HCT116 (cell line): ENCODE data around the gene RHBDD1. TPM values are rescaled to one million over a fixed set of nuclear protein-coding genes. Genes with fewer than 3 reads are reported as not detected.

Experiments
- ATAC-seq: fragments of 200-7000 bp; cut with Tn5 transposase; 2 replicates; pipeline ENCODE4 v1.9.1; 2020; ENCODE audit warnings: mild to moderate bottlenecking, moderate library complexity
- BruUV-seq: library from RNA; stranded (reverse); fragments of 400-500 nt; replicated peaks from 2 replicates; lab custom pipeline; 2021; lab: Mats Ljungman, UMichigan
- CTCF ChIA-PET: fragments of 300-600 bp; sonication (Branson Sonifier 250); formaldehyde crosslinking; loops from one replicate; lab custom pipeline; 2021; ENCODE audit warnings: antibody characterized with exemption; lab: Charles Lee
- POLR2A ChIA-PET: fragments of 300-600, 350-600 bp; sonication (Branson Sonifier 250); formaldehyde crosslinking; loops from one replicate; lab custom pipeline; 2021; ENCODE audit warnings: antibody characterized with exemption; lab: Charles Lee
- RAD21 ChIA-PET, 2 experiments: fragments of 300-600 bp; sonication (Branson Sonifier 250); formaldehyde crosslinking; loops; one replicate each; lab custom pipeline; 2023; ENCODE audit warnings: low total read pairs in 2 of 2; ENCODE audit not compliant: uncharacterized antibody in 2 of 2, unreplicated experiment in 2 of 2, low non-redundant PET in 1 of 2; lab: Charles Lee
- DNase-seq: peaks from one replicate; pipeline ENCODE4 v3.0.0-alpha.2; 2010; ENCODE audit warnings: low read depth, low spot score
- H2AFZ ChIP-seq: fragments of 200-600 bp; shearing (Covaris generic), sonication (generic); 2 replicates; pipeline ENCODE4 v1.6.1; 2017; ENCODE audit warnings: low read depth, mixed run types, mixed read lengths, antibody characterized with exemption, low read length; ENCODE audit not compliant: poor library complexity, severe bottlenecking
- H3K27ac ChIP-seq: 2 replicates; pipeline ENCODE4 v1.5.1; 2012; ENCODE audit warnings: low read depth, low read length
- H3K27me3 ChIP-seq: fragments of 200-600 bp; sonication (generic); 2 replicates; pipeline ENCODE4 v1.6.1; 2016; ENCODE audit warnings: mixed run types, low read length, mixed read lengths; ENCODE audit not compliant: insufficient read depth
- H3K36me3 ChIP-seq, 2 experiments: fragments of 200-500 bp in 1 of 2; fragments of 200-600 bp in 1 of 2; sonication (Bioruptor generic) in 1 of 2; sonication (generic) in 1 of 2; 2 replicates each; pipeline versions ENCODE4 v1.5.1 to v1.6.1; 2014 to 2016; ENCODE audit warnings: low read length in 2 of 2, inconsistent platforms in 1 of 2, mixed read lengths in 1 of 2, mixed run types in 1 of 2; ENCODE audit not compliant: insufficient read depth in 2 of 2, control insufficient read depth in 1 of 2
- H3K4me1 ChIP-seq, 2 experiments: fragments of 200-600 bp in 1 of 2; sonication (generic) in 1 of 2; 2 replicates each; pipeline versions ENCODE4 v1.5.1 to v1.6.1; 2012 to 2017; ENCODE audit warnings: low read length in 2 of 2, inconsistent platforms in 1 of 2, mild to moderate bottlenecking in 1 of 2, mixed read lengths in 1 of 2, mixed run types in 1 of 2, moderate library complexity in 1 of 2; ENCODE audit not compliant: insufficient read depth in 2 of 2, control insufficient read depth in 1 of 2
- H3K4me2 ChIP-seq: fragments of 200-600 bp; sonication (generic); 2 replicates; pipeline ENCODE4 v1.6.1; 2017; ENCODE audit warnings: mixed run types, low read length, mixed read lengths
- H3K4me3 ChIP-seq, 2 experiments: fragments of 200-600 bp in 1 of 2; sonication (generic) in 1 of 2; replicated peaks in 1 of 2; 2 replicates each; pipeline ENCODE4 v1.5.1; 2011 to 2016; ENCODE audit warnings: low read length in 2 of 2, control low read depth in 1 of 2, low read depth in 1 of 2, mild to moderate bottlenecking in 1 of 2, mixed read lengths in 1 of 2, mixed run types in 1 of 2
- H3K79me2 ChIP-seq: fragments of 200-600 bp; sonication (generic); 2 replicates; pipeline ENCODE4 v1.6.1; 2017; ENCODE audit warnings: mild to moderate bottlenecking, mixed run types, low read length, moderate library complexity, mixed read lengths; ENCODE audit not compliant: insufficient read depth
- H3K9ac ChIP-seq: fragments of 200-600 bp; sonication (generic); 2 replicates; pipeline ENCODE4 v1.6.1; 2016; ENCODE audit warnings: low read length, mixed read lengths
- H3K9me2 ChIP-seq: fragments of 200-600 bp; sonication (generic), shearing (Covaris generic); 2 replicates; pipeline ENCODE4 v1.6.1; 2017; ENCODE audit warnings: mixed run types, mild to moderate bottlenecking, moderate library complexity; ENCODE audit not compliant: insufficient read depth
- H3K9me3 ChIP-seq, 2 experiments: fragments of 200-500 bp in 1 of 2; fragments of 200-600 bp in 1 of 2; sonication (Bioruptor generic) in 1 of 2; sonication (generic) in 1 of 2; 2 replicates each; pipeline ENCODE4 v1.6.1; 2014 to 2017; ENCODE audit warnings: low read length in 2 of 2, mixed read lengths in 2 of 2, inconsistent platforms in 1 of 2, low read depth in 1 of 2, mild to moderate bottlenecking in 1 of 2, mixed run types in 1 of 2, moderate library complexity in 1 of 2; ENCODE audit not compliant: control insufficient read depth in 1 of 2, insufficient read depth in 1 of 2
- H4K20me1 ChIP-seq: fragments of 200-600 bp; sonication (generic), shearing (Covaris generic); 2 replicates; pipeline ENCODE4 v1.6.1; 2017; ENCODE audit warnings: mixed run types, mild to moderate bottlenecking, moderate library complexity; ENCODE audit not compliant: insufficient read depth
- ATF3 ChIP-seq: IDR thresholded peaks from 2 replicates; pipeline ENCODE4 v1.6.1; 2012
- JUND ChIP-seq: IDR thresholded peaks from 2 replicates; pipeline ENCODE4 v1.6.1; 2012
- ZBTB33 ChIP-seq: IDR thresholded peaks from 2 replicates; pipeline ENCODE4 v1.6.1; 2011; ENCODE audit warnings: mild to moderate bottlenecking, low read length, moderate library complexity; ENCODE audit not compliant: insufficient replicate concordance; ENCODE audit errors: extremely low read depth
- intact Hi-C: fragments of 100-400 bp; cut with micrococcal nuclease; formaldehyde crosslinking; loops from 2 replicates; pipeline ENCODE4 v1.10.0; 2022
- total RNA-seq: library from RNA; stranded (reverse); gene quantifications from one replicate; pipeline ENCODE4 v1.2.1, GENCODE V29; 2021; ENCODE audit not compliant: unreplicated experiment
- TF ChIP-seq, protein P1 (sequence below): IDR thresholded peaks from 2 replicates; pipeline ENCODE4 v1.6.1; 2012
- TF ChIP-seq, protein P2 (sequence below), 3 experiments: fragments of 200-600 bp in 1 of 3; sonication (generic) in 1 of 3; IDR thresholded peaks in 2 of 3; conservative IDR thresholded peaks in 1 of 3; 2 replicates each; pipeline ENCODE4 v1.5.1; 2012 to 2017; ENCODE audit warnings: low read depth in 2 of 3, low read length in 2 of 3, antibody characterized with exemption in 1 of 3, borderline replicate concordance in 1 of 3, control low read depth in 1 of 3, mild to moderate bottlenecking in 1 of 3, mixed read lengths in 1 of 3, mixed run types in 1 of 3, moderate library complexity in 1 of 3; ENCODE audit not compliant: insufficient read depth in 1 of 3
- TF ChIP-seq, protein P3 (sequence below): IDR thresholded peaks from 2 replicates; pipeline ENCODE4 v1.6.1; 2012; ENCODE audit warnings: low read depth

The RHBDD1 gene
- total RNA-seq, 1 experiment from 2014 or later, result 73.8 TPM

GRCh38 chr2:226978300-226978699, 142.4 kb downstream of the RHBDD1 start:
- peaks cover 56 to 57% of the 10 kb centered on the region in 2 experiments for H3K4me1 ChIP-seq
- CTCF ChIA-PET, result no interaction called here
- no peaks in the 10 kb centered on the region for H3K9me3 ChIP-seq
- H3K79me2 ChIP-seq, result no peaks in the 10 kb centered on the region
- H3K27ac ChIP-seq, result peak overlapping the region; percentile 81
- DNase-seq (no peak), ATAC-seq (no peak)
- peak overlapping the region; percentile 45 for H3K4me2 ChIP-seq
- RAD21 ChIA-PET, result no interaction called here
- no peaks in the 10 kb centered on the region for H3K36me3 ChIP-seq
- intact Hi-C loops, result no loop called here
- BruUV-seq, result no TSS peak
- no peaks in the 10 kb centered on the region for H3K27me3 ChIP-seq
- POLR2A ChIA-PET, result no interaction called here
- H2AFZ ChIP-seq, result no peak overlapping the region
- H4K20me1 ChIP-seq, result no peaks in the 10 kb centered on the region
- H3K4me3 ChIP-seq, result no peak overlapping the region
- no peaks in the 10 kb centered on the region for H3K9me2 ChIP-seq
- no peak overlapping the region for H3K9ac ChIP-seq
- no peak for TF ChIP-seq ATF3
- TF ChIP-seq ZBTB33, result no peak
- TF ChIP-seq, protein P1, sequence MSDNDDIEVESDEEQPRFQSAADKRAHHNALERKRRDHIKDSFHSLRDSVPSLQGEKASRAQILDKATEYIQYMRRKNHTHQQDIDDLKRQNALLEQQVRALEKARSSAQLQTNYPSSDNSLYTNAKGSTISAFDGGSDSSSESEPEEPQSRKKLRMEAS, result no peak
- no peak for TF ChIP-seq JUND

DNA sequence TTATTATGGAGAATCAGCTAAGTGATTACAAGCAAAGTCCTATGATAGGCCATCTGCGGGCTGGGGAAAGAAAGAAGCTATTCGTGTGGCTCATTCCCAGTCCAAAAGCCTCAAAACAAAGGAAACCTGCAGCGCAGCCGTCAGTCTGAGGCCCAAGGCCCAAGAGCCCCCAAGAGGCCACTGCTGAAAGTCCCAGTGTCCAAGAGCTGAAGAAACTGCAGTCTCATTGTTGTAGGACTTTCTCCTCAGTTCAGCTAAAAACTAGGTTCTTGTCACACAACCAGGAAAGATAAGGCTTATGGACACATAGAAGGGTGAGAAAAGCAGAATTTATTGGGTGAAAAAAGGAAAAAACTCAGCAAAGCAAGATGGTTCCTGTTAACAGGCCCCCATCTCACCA, 143.2 kb downstream of the RHBDD1 start:
- H3K4me1 ChIP-seq, result peaks cover 60 to 62% of the 10 kb centered on the region in 2 experiments
- H4K20me1 ChIP-seq, result no peaks in the 10 kb centered on the region
- H3K79me2 ChIP-seq, result no peaks in the 10 kb centered on the region
- no peak overlapping the region for H3K4me2 ChIP-seq
- no peaks in the 10 kb centered on the region for H3K36me3 ChIP-seq
- RAD21 ChIA-PET, result no interaction called here
- POLR2A ChIA-PET, result no interaction called here
- ATAC-seq, result no peak
- DNase-seq, result no peak
- intact Hi-C loops, result no loop called here
- H3K27me3 ChIP-seq, result no peaks in the 10 kb centered on the region
- no peak overlapping the region for H3K4me3 ChIP-seq
- H3K9ac ChIP-seq, result no peak overlapping the region
- no peaks in the 10 kb centered on the region for H3K9me2 ChIP-seq
- H3K27ac ChIP-seq, result peak overlapping the region; percentile 81
- H2AFZ ChIP-seq, result no peak overlapping the region
- CTCF ChIA-PET, result no interaction called here
- no peaks in the 10 kb centered on the region for H3K9me3 ChIP-seq
- TF ChIP-seq, protein P2, sequence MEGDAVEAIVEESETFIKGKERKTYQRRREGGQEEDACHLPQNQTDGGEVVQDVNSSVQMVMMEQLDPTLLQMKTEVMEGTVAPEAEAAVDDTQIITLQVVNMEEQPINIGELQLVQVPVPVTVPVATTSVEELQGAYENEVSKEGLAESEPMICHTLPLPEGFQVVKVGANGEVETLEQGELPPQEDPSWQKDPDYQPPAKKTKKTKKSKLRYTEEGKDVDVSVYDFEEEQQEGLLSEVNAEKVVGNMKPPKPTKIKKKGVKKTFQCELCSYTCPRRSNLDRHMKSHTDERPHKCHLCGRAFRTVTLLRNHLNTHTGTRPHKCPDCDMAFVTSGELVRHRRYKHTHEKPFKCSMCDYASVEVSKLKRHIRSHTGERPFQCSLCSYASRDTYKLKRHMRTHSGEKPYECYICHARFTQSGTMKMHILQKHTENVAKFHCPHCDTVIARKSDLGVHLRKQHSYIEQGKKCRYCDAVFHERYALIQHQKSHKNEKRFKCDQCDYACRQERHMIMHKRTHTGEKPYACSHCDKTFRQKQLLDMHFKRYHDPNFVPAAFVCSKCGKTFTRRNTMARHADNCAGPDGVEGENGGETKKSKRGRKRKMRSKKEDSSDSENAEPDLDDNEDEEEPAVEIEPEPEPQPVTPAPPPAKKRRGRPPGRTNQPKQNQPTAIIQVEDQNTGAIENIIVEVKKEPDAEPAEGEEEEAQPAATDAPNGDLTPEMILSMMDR (IDR thresholded peaks at IDR 0.05 in 2 of 3, conservative IDR thresholded peaks at IDR 0.05 in 1 of 3; ENCODE audit: borderline replicate concordance in 1 of 3, insufficient read depth in 1 of 3, low read depth in 2 of 3, low read length in 2 of 3), result peak in 1 of 3 experiments; percentile 18; a peak in 2 of 6 replicates
- TF ChIP-seq, protein P3, sequence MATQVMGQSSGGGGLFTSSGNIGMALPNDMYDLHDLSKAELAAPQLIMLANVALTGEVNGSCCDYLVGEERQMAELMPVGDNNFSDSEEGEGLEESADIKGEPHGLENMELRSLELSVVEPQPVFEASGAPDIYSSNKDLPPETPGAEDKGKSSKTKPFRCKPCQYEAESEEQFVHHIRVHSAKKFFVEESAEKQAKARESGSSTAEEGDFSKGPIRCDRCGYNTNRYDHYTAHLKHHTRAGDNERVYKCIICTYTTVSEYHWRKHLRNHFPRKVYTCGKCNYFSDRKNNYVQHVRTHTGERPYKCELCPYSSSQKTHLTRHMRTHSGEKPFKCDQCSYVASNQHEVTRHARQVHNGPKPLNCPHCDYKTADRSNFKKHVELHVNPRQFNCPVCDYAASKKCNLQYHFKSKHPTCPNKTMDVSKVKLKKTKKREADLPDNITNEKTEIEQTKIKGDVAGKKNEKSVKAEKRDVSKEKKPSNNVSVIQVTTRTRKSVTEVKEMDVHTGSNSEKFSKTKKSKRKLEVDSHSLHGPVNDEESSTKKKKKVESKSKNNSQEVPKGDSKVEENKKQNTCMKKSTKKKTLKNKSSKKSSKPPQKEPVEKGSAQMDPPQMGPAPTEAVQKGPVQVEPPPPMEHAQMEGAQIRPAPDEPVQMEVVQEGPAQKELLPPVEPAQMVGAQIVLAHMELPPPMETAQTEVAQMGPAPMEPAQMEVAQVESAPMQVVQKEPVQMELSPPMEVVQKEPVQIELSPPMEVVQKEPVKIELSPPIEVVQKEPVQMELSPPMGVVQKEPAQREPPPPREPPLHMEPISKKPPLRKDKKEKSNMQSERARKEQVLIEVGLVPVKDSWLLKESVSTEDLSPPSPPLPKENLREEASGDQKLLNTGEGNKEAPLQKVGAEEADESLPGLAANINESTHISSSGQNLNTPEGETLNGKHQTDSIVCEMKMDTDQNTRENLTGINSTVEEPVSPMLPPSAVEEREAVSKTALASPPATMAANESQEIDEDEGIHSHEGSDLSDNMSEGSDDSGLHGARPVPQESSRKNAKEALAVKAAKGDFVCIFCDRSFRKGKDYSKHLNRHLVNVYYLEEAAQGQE, result no peak
- TF ChIP-seq, all 23 proteins: peak for 1
- BruUV-seq, result no TSS peak
